ENCODE results near the gene ZRANB3.

The ZRANB3 gene

DNA sequence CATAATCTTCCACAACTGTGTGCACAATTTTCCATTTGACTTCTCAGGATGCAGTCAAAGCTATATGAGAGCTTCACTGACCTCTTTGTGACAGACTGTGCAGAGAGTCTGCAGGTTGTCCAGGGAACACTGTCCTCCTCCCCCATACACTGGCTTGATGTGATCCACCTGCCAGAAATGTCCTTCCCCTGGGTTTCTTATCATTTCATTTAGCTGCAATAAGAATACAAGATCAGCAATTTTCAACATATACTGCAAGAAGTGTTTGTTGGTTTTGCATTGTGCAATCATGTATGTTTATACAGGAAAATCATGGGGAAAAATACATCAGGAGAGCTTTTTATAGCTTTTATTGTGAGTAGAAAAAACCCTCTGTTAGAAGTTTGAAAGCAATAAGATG, 328.3 kb downstream of the ZRANB3 start:
- no peak overlapping the region for H3K4me3 ChIP-seq (replicated peaks; ENCODE audit: low read depth, low read length)
- no peaks in the 10 kb centered on the region for H3K36me3 ChIP-seq (ENCODE audit: control insufficient read depth, insufficient read depth, low read length)
- no peak for TF ChIP-seq CTCF (IDR thresholded peaks at IDR 0.05; ENCODE audit: insufficient read depth, low read length, poor library complexity, severe bottlenecking)
- no peak for DNase-seq (ENCODE audit: extremely low read depth, insufficient read length)
- H3K27me3 ChIP-seq (replicated peaks; ENCODE audit: control insufficient read depth, insufficient read depth, low read length) = no peaks in the 10 kb centered on the region

DNA sequence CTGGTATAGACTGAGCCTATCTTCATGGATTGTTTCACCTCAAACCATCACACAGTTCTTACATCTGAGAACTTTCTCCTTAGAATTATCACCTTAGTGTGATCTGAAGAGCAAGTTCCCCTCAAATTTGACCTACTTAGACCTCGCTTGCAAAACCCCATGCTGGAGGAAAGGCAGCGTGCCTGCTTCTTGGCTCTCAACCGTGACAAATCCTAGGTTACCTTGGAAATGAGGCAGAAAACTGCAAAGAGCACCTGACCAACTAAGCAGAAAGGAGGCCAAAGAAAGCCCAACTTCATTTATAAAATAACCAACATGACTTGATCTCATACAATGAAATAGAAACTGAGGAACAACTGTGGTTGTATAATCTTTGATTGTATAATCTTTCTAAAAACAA, 332.5 kb downstream of the ZRANB3 start:
- no peak for TF ChIP-seq CTCF (IDR thresholded peaks at IDR 0.05; ENCODE audit: insufficient read depth, low read length, poor library complexity, severe bottlenecking)
- Histone ChIP-seq H3K27me3 (replicated peaks; ENCODE audit: control insufficient read depth, insufficient read depth, low read length) (no peaks in the 10 kb centered on the region), H3K4me3 (replicated peaks; ENCODE audit: low read depth, low read length) (no peak overlapping the region), H3K36me3 (ENCODE audit: control insufficient read depth, insufficient read depth, low read length) (no peaks in the 10 kb centered on the region)
- DNase-seq (ENCODE audit: extremely low read depth, insufficient read length) = no peak

- no peak overlapping the region for H3K4me3 ChIP-seq (replicated peaks; ENCODE audit: low read depth, low read length)
- no peak for DNase-seq (ENCODE audit: extremely low read depth, insufficient read length)
- TF ChIP-seq CTCF (IDR thresholded peaks at IDR 0.05; ENCODE audit: insufficient read depth, low read length, poor library complexity, severe bottlenecking) = no peak
- H3K27me3 ChIP-seq (replicated peaks; ENCODE audit: control insufficient read depth, insufficient read depth, low read length) = no peaks in the 10 kb centered on the region
- no peaks in the 10 kb centered on the region for H3K36me3 ChIP-seq (ENCODE audit: control insufficient read depth, insufficient read depth, low read length)
Measured at GRCh38 chr2:135190799-135191198, 340.2 kb downstream of the ZRANB3 start.

DNA sequence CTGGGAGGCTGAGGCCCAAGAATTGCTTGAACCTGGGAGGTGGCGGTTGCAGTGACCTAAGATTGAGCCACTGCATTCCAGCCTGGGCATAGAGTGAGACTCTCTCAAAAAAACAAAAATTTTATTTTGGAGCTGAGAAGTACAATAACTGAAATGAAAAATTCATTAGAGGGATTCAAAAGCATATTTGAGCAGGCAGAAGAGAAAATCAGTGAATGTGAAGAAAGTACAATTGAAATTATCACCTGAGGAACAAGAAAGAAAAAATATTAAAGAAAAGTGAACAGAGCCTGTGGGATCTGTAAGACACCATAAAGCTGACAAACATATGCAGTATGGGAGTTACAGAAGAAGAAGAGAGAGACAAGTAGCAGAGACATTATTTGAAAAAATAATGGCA, 341.9 kb downstream of the ZRANB3 start:
- no peak overlapping the region for H3K4me3 ChIP-seq (replicated peaks; ENCODE audit: low read depth, low read length)
- no peaks in the 10 kb centered on the region for H3K36me3 ChIP-seq (ENCODE audit: control insufficient read depth, insufficient read depth, low read length)
- no peak for DNase-seq (ENCODE audit: extremely low read depth, insufficient read length)
- H3K27me3 ChIP-seq (replicated peaks; ENCODE audit: control insufficient read depth, insufficient read depth, low read length) = no peaks in the 10 kb centered on the region
- TF ChIP-seq CTCF (IDR thresholded peaks at IDR 0.05; ENCODE audit: insufficient read depth, low read length, poor library complexity, severe bottlenecking) = no peak

GRCh38 chr2:135187270-135187669, 343.7 kb downstream of the ZRANB3 start:
- Histone ChIP-seq H3K4me3 (replicated peaks; ENCODE audit: low read depth, low read length) (no peak overlapping the region), H3K27me3 (replicated peaks; ENCODE audit: control insufficient read depth, insufficient read depth, low read length) (no peaks in the 10 kb centered on the region), H3K36me3 (ENCODE audit: control insufficient read depth, insufficient read depth, low read length) (no peaks in the 10 kb centered on the region)
- no peak for TF ChIP-seq CTCF (IDR thresholded peaks at IDR 0.05; ENCODE audit: insufficient read depth, low read length, poor library complexity, severe bottlenecking)
- no peak for DNase-seq (ENCODE audit: extremely low read depth, insufficient read length)

GRCh38 chr2:135186054-135186453, 345.0 kb downstream of the ZRANB3 start:
- TF ChIP-seq CTCF (IDR thresholded peaks at IDR 0.05; ENCODE audit: insufficient read depth, low read length, poor library complexity, severe bottlenecking) = no peak
- H3K27me3 ChIP-seq (replicated peaks; ENCODE audit: control insufficient read depth, insufficient read depth, low read length) = no peaks in the 10 kb centered on the region
- DNase-seq (ENCODE audit: extremely low read depth, insufficient read length) = no peak
- H3K36me3 ChIP-seq (ENCODE audit: control insufficient read depth, insufficient read depth, low read length) = no peaks in the 10 kb centered on the region
- H3K4me3 ChIP-seq (replicated peaks; ENCODE audit: low read depth, low read length) = no peak overlapping the region

All from GM06990 (cell line).